Mucosa of gallbladder (tissue), 1 donor: ENCODE results near the gene NAGA. TPM values are rescaled to one million over a fixed set of nuclear protein-coding genes. Genes with fewer than 3 reads are reported as not detected.
A peak's percentile ranks its signal among the peaks of the same experiment; 100 is the strongest.
"Not testable (repeated sequence)": the region's sequence is repeated elsewhere in the genome, so short reads cannot be mapped to it uniquely, and the experiment has no call there.

Source experiments
- DNase-seq: peaks from one replicate; pipeline ENCODE4 v3.0.0-alpha.2; 2020; ENCODE audit warnings: low spot score
- total RNA-seq: library from RNA; stranded (reverse); gene quantifications from one replicate; pipeline ENCODE4 v1.2.1, GENCODE V29; 2021
- donor health status: DM: no; HTN: no; CAD: no.

Gene NAGA
- 45.0 TPM for total RNA-seq

DNA sequence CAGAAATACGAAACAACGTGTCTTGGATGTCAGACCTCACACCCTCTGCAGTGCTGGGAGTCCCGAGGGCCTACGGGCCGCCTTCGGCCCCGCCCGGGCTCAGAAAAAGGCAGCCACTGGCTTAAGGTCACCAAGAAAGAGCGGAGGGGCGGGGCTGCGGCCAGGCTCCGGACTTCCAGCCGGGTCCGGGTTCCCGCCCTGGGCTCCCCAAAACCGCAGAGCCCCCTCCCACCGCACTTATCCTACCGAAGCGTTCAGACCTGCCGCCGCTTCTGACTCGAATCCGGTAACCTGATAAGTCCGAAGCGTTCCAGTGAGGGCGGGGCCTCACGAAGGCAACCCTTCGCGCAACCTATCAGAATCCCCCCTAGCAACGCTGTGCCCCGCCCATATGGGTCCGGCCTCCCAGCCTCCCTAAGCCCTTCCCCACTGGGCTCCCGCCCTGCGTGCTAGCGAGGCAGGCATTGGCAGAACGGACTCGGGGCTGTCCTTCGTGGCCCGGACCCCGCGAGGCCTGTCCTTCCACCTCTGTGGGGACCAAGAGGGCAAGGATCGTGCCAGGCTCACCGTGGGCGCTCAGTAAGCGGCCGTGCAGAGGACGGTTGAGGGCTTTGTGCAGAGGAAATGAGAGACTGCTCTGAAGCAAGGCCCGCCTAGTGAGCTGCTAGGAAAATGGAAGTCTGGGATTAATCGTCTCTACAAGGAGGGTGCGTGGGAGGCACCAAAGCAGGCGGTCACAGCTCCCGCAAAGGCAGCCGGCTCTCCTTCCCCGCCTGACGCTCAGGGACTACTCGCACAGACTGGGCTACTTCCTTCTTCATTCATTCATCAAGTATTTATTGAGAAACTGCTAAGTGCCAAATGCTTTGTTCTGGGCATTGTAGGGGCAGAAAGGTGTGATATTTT lies at the start of gene NAGA:
Gene NAGA (minus strand): TSS at position 296 of the 906 bp plus-strand sequence. CDS start 515 bp downstream, outside the sequence.
- peak; percentile 93 for DNase-seq

DNA sequence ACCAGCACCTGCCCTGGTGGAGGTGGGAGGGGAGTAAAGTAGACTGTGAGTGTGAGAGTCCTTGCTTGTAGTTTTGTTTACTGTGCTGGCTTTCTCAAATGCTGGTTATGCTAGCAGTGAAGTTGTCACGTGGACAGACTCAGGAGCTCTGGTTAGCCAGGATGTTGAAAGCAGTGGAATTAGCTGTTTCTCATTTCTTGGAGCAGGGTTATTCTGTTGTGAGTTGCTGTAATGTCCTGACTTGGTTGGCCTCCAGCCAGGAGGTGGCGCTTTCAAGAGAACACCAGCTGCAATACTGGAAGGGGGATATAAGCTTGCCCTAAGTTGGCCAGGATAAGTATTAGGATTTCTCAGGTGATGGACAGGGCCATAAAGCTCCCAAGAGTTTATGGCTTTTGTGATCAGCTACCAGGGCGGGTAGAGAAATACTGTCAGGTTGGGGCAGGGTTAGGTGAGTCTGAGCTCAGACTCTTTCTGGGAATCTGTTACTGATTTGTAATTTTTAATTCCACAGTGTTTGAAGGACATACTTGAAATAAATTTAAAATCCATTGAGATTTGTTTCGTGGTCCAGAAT lies 46.3 kb upstream of the NAGA start:
- no peak for DNase-seq

- DNase-seq, result not testable (repeated sequence)
Observed at GRCh38 chr22:42115420-42115830, 44.8 kb upstream of the NAGA start.

- no peak for DNase-seq
Observed at GRCh38 chr22:42114721-42115120, 44.1 kb upstream of the NAGA start.

DNA sequence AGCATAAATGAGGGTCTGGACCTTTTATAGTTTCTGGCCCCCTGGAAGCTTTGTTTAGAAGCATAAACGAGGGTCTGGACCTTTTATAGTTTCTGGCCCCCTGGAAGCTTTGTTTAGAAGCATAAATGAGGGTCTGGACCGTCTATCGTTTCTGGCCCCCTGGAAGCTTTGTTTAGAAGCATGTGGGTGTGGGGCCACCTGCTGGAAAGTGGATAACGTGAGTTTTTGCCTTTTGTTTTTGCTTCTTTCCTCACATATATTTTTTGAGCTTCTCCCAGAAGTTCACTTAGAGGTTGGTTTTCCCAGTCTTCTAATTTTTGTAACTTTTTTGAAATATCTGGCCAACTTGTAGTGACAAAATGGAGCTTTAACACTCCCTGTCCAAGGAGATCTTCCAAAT lies 42.2 kb upstream of the NAGA start:
- DNase-seq, result not testable (repeated sequence)

DNA sequence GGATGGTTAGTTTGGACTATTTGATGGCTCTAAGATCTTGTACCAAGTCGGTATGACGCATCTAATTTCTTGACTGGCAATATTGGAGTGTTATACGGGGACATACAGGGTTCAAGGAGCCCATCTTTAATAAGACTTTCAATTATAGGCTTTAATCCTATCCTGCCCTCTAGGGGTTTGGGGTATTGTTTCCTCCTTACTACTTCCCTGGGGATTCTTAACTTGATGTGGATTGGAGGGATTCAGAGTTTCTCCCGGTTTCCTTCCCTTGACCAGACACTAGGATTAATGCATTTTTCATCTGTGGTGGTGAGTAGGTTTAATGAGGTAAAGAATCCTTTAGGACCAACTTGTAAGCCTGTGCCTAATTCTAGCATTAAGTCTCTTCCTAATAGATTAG lies 41.2 kb upstream of the NAGA start:
- no peak for DNase-seq

DNA sequence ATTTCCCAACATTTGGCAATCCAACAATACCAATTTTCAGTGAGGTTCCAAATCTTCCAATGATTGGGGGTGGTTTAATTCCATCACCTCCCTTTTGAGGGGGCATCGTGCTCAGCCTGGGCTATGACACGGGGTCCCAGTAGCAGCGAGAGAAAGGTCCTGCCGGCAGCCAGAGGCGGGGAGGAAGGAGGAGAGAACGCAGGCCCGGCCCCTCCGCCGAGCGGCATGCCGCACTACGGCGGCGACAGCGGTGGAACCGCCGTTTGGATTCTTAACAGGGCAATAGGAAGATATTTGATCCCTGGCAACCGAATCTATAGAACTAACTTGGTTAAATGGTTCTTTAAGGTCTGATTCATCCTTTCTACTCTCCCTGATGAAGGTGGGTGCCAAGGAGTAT lies 38.2 kb upstream of the NAGA start:
- no peak for DNase-seq

GRCh38 chr22:42104332-42104860 lies 33.8 kb upstream of the NAGA start:
- not testable (repeated sequence) for DNase-seq

- no peak for DNase-seq
Observed at GRCh38 chr22:42101199-42101598, 30.6 kb upstream of the NAGA start.

DNA sequence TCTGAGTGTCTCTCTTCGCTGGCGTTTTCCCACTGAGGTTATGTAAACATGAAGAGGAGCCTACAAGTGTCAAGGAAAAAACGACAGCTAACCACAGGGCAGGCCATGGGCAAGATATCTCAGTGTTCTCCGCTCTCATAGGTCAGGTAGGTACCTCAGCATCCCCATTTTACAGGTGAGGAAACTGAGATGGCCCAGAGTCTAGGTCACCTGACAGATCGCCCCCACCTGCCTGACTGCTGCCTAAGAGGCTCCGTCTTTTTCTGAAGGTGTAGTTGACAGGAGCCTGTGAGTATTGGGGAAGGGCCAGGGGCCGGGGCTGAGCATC lies 20.8 kb upstream of the NAGA start:
- no peak for DNase-seq

DNA sequence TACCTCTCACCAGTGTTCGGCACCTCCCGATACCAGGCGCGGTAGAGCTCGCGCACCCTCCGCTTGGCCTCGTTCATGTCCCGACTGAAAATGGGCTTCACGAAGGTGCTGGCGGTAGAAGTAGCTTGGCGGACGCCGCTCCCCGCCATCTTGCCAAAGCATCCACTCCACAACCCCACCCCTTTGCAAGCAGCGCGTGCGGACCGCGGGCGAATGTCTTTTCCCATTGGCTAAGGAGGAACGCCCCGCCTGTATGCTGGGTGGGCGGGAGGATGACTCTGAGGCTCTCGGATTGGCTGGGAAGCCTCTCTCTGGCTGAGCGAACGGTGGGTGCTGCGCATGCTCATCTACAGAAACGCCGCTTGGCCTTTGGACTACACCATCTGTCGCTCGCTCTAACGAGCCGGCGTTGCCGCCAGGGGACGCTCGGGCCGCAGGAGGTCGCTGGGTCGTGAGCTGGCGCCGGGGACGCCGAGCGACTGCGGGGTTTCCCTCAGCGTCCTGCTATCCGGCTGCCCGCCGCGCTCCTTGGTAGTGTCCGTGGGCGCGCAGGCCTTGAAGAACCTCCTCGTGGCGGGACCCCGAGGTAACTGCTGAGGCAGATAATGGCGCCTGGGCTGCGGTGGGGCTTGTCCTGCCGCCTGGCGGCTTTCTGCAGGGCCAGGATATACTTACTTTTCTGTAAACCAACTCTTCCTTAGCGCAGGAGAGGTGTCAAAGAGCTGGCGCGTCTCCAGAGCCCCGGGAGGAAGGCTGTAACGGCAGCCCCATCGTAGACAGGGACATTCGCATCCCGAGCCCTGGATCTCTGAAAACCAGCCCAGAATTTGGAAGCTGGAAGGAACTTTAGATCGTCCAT lies 20.2 kb upstream of the NAGA start, which contains the start of gene NDUFA6:
Gene NDUFA6 (minus strand): TSS at position 177 of the 859 bp plus-strand sequence. CDS start 28 bp downstream, at position 149.
- DNase-seq, result peak; percentile 100

DNA sequence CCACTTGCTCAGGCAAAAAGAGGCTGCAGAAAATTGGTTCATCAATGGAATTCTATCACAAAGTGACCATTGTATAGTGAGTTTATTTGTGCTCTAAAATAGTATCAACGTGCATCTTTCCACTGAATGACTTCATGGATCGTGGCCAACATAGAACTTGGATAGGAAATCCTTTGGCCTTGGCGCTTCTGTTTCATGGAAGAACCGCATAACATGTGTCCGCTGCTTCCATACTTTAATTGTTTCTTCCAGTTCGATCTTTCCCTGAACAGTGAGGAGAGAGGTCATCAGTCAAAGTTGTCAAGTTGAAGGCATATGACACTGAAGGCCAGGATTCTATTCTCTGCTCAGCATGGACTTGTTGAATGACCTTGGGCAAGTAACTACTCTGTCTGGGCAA lies 15.4 kb upstream of the NAGA start:
- no peak for DNase-seq

- DNase-seq, result no peak
Observed at GRCh38 chr22:42084874-42085273, 14.3 kb upstream of the NAGA start.

DNA sequence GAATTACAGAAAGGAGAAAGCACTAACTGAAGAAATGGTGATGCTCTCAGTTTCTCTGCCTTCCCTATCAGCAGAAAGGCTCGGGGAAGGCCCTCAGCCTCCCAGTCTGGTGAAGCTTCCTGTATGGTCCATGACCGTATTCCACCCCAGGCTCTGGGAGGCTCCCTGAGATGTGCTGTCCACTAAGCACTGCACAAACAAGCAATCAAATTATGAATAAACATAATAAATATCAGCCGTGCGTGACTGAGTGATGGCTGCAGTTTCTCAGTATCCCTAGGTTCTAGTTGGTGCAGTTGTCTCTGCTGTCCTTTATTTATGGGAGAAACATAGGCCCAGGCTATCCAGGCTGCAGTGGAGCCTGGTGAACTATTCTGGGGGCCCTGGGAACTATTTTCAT lies 12.5 kb upstream of the NAGA start:
- DNase-seq, result no peak

- no peak for DNase-seq
Observed at GRCh38 chr22:42080287-42080686, 9.7 kb upstream of the NAGA start.

DNA sequence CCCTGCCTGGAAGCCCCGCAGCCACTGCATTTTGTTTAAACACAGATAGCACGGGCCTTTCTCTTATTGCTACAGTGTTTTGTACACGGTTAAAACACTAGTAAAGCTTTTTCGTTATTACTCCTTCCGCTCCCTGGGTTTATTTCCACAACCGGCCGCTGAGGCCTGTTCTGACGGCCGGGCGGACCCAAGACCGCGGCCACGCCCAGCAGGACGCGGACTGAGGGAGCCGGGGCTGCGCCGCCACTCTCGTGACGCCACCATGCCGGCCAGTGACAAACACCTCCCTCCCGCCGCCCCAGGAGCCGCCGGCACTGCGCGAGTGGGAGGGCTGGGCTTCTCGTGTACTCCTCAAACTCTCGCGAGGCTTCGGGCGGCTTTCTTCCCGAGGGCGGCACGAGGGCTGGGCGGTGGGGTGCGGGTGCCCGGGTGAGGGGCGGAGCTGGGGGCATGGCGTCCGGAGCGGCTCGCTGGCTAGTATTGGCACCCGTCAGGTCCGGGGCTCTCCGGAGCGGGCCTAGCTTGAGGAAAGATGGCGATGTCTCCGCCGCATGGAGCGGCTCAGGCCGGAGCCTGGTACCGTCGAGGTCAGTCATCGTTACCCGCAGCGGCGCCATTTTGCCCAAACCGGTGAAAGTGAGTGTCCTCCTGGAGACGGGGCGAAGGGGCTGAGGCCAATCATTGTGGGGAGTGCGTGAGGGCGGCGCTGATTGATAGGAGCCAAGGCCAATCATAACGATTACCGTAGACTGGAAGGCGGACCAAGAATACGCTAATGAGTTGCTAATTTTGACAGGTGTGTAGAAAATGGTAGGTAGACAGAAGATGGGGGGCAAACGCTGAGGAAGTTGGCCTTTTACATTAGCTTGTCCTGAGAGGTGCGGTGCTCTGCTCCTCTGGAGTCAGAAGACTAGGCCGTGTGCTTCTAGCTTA lies 9.0 kb upstream of the NAGA start, which contains the start of gene SMDT1:
Gene SMDT1 (plus strand): TSS at position 382 of the 933 bp plus-strand sequence. CDS start 69 bp downstream, at position 451.
- DNase-seq, result peak; percentile 99

DNA sequence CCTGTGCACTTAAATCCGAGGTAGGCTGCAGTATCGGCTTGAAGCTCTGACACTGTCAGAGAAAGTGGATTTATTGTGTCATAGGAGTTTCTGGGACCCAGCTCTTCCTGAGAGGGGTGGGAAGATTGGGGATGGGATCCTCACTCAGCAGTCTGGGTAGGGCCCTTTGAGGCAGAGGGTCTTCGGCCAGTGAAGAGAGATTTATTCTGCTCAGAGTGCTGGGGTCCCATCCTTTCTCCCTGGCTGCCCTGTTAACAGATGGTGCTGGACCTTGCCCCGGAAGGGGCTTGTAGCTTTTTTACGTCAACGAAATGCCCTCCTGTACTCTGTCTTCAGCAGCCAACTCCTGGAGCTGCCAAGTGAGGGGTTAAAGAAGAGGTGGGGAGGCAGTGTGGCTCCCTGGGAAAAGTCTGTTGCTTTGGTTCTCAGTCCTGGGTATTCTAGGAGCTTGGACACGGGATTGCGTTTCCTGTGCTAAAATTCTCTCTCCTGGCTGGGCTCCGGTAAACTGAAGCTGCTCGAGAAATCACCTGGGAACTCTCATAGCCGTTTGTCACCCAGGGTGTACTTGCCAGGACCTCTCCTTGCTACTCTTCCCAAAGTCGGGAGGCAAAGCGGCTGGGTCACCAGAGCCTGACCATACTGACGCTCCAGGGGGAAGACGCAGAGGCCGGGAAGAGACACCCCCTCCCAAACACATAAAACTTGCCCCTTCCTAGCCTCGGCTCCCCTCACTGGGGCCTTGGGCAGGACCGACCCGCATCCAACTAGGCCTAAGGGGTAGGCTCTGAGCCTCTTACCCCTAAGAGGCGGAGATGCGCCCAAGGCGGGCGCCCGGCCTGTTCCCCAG lies 8.1 kb upstream of the NAGA start:
- DNase-seq, result no peak

- DNase-seq, result no peak
Observed at GRCh38 chr22:42077486-42078125, 7.0 kb upstream of the NAGA start.

GRCh38 chr22:42076764-42077485 lies 6.3 kb upstream of the NAGA start:
- DNase-seq, result no peak
